MM.1S (cell line): ENCODE data around the gene CLDN7.

Experiments
- DNase-seq: peaks from one replicate; pipeline ENCODE4 v3.0.0-alpha.2; 2015
- H2AFZ ChIP-seq: fragments of 300-600 bp; sonication (generic); 2 replicates; pipeline ENCODE4 v1.6.0; 2016; ENCODE audit warnings: antibody characterized with exemption, low read length
- H3F3A ChIP-seq: fragments of 300-600 bp; sonication (generic); 2 replicates; pipeline ENCODE4 v1.6.1; 2016; ENCODE audit warnings: mild to moderate bottlenecking, antibody characterized with exemption, low read length, moderate library complexity, mixed read lengths; ENCODE audit not compliant: insufficient read depth
- H3K27ac ChIP-seq: fragments of 300-600 bp; sonication (generic); 2 replicates; pipeline ENCODE4 v1.5.1; 2016; ENCODE audit warnings: mild to moderate bottlenecking, low read length
- H3K27me3 ChIP-seq: fragments of 300-600 bp; sonication (generic); replicated peaks from 2 replicates; pipeline ENCODE4 v1.6.0; 2016; ENCODE audit warnings: low read length; ENCODE audit not compliant: insufficient read depth
- H3K36me3 ChIP-seq: fragments of 300-600 bp; sonication (generic); replicated peaks from 2 replicates; pipeline ENCODE4 v1.6.1; 2016; ENCODE audit warnings: mild to moderate bottlenecking, low read length, mixed read lengths; ENCODE audit not compliant: insufficient read depth
- H3K4me1 ChIP-seq: fragments of 300-600 bp; sonication (generic); 2 replicates; pipeline ENCODE4 v1.6.1; 2016; ENCODE audit warnings: low read length, mixed read lengths
- H3K4me2 ChIP-seq: fragments of 300-600 bp; sonication (generic); 2 replicates; pipeline ENCODE4 v1.6.0; 2016; ENCODE audit warnings: low read depth, low read length
- H3K4me3 ChIP-seq: fragments of 300-600 bp; sonication (generic); 2 replicates; pipeline ENCODE4 v1.5.1; 2016; ENCODE audit warnings: low read length, mixed read lengths
- H3K79me2 ChIP-seq: fragments of 300-600 bp; sonication (generic); 2 replicates; pipeline ENCODE4 v1.6.1; 2016; ENCODE audit warnings: mixed run types, low read length, mixed read lengths
- H3K9ac ChIP-seq: fragments of 300-600 bp; sonication (generic); 2 replicates; pipeline ENCODE4 v1.6.1; 2016; ENCODE audit warnings: low read length, mixed read lengths
- H3K9me2 ChIP-seq: fragments of 300-600 bp; sonication (generic); replicated peaks from 2 replicates; pipeline ENCODE4 v1.6.1; 2016; ENCODE audit warnings: mild to moderate bottlenecking, low read length, mixed read lengths; ENCODE audit not compliant: insufficient read depth
- H3K9me3 ChIP-seq: fragments of 300-600 bp; sonication (generic); replicated peaks from 2 replicates; pipeline ENCODE4 v1.6.1; 2016; ENCODE audit warnings: mild to moderate bottlenecking, low read length, mixed read lengths; ENCODE audit not compliant: insufficient read depth
- H4K20me1 ChIP-seq: fragments of 300-600 bp; sonication (generic); 2 replicates; pipeline ENCODE4 v1.6.1; 2016; ENCODE audit warnings: mild to moderate bottlenecking, low read length, moderate library complexity, mixed read lengths; ENCODE audit not compliant: insufficient read depth
- CTCF ChIP-seq: fragments of 300-600 bp; sonication (generic); IDR thresholded peaks from 2 replicates; pipeline ENCODE4 v1.5.1; 2016; ENCODE audit warnings: antibody characterized with exemption, low read length, mixed read lengths
- EZH2 ChIP-seq: fragments of 300-600 bp; sonication (generic); optimal IDR thresholded peaks from 2 replicates; pipeline ENCODE3; 2017; ENCODE audit warnings: low read depth, mild to moderate bottlenecking, antibody characterized with exemption, low read length, mixed read lengths
- EZH2phosphoT487 ChIP-seq: fragments of 300-600 bp; sonication (generic); IDR thresholded peaks from 2 replicates; pipeline ENCODE4 v1.6.1; 2018; ENCODE audit warnings: antibody characterized with exemption, low read length

The CLDN7 gene

GRCh38 chr17:7289256-7290032, 27.2 kb upstream of the CLDN7 start:
- H3K4me3 ChIP-seq, result no peak overlapping the region
- H3K9me3 ChIP-seq, result no peaks in the 10 kb centered on the region
- no peaks in the 10 kb centered on the region for H3F3A ChIP-seq
- no peaks in the 10 kb centered on the region for H3K9me2 ChIP-seq
- H3K27me3 ChIP-seq, result peaks cover 95% of the 10 kb centered on the region
- no peak overlapping the region for H3K27ac ChIP-seq
- no peak for DNase-seq
- no peaks in the 10 kb centered on the region for H3K79me2 ChIP-seq
- TF ChIP-seq EZH2 (no peak), CTCF (no peak), EZH2phosphoT487 (no peak)
- H3K36me3 ChIP-seq, result no peaks in the 10 kb centered on the region
- H4K20me1 ChIP-seq, result no peaks in the 10 kb centered on the region
- H2AFZ ChIP-seq, result no peak overlapping the region
- H3K4me2 ChIP-seq, result no peak overlapping the region
- H3K4me1 ChIP-seq, result peaks cover 7% of the 10 kb centered on the region
- H3K9ac ChIP-seq, result no peak overlapping the region

GRCh38 chr17:7285679-7286078, 23.4 kb upstream of the CLDN7 start:
- Histone ChIP-seq H3K79me2 (no peaks in the 10 kb centered on the region), H3K9ac (no peak overlapping the region), H3K4me3 (no peak overlapping the region), H3K4me1 (peaks cover 7% of the 10 kb centered on the region), H3K4me2 (no peak overlapping the region), H3K36me3 (no peaks in the 10 kb centered on the region), H3F3A (peaks cover 6% of the 10 kb centered on the region), H3K9me3 (no peaks in the 10 kb centered on the region), H2AFZ (no peak overlapping the region), H3K27ac (no peak overlapping the region), H4K20me1 (no peaks in the 10 kb centered on the region), H3K27me3 (peaks cover 89% of the 10 kb centered on the region), H3K9me2 (no peaks in the 10 kb centered on the region)
- DNase-seq, result no peak
- TF ChIP-seq EZH2 (no peak), CTCF (no peak), EZH2phosphoT487 (no peak)

- no peaks in the 10 kb centered on the region for H3K9me3 ChIP-seq
- no peak overlapping the region for H3K27ac ChIP-seq
- no peak overlapping the region for H3K4me3 ChIP-seq
- no peak overlapping the region for H2AFZ ChIP-seq
- no peaks in the 10 kb centered on the region for H4K20me1 ChIP-seq
- peaks cover 10% of the 10 kb centered on the region for H3K4me1 ChIP-seq
- H3K4me2 ChIP-seq, result no peak overlapping the region
- no peak for DNase-seq
- no peak overlapping the region for H3K9ac ChIP-seq
- TF ChIP-seq CTCF (no peak), EZH2 (no peak), EZH2phosphoT487 (no peak)
- H3K27me3 ChIP-seq, result peaks cover 86% of the 10 kb centered on the region
- H3K9me2 ChIP-seq, result no peaks in the 10 kb centered on the region
- H3K36me3 ChIP-seq, result no peaks in the 10 kb centered on the region
- no peaks in the 10 kb centered on the region for H3K79me2 ChIP-seq
- peaks cover 8% of the 10 kb centered on the region for H3F3A ChIP-seq
These were observed 22.6 kb upstream of the CLDN7 start for GRCh38 chr17:7284911-7285310.
